GM13977 (cell line): ENCODE measurements around the gene RYR1.
"Not testable (repeated sequence)": the region's sequence is repeated elsewhere in the genome, so short reads cannot be mapped to it uniquely, and the experiment has no call there.

Source experiments
- DNase-seq: peaks from one replicate; pipeline ENCODE4 v3.0.0; 2012; ENCODE audit warnings: low spot score
- in situ Hi-C: fragments of 300-500 bp; cut with MboI; formaldehyde crosslinking; loops from one replicate; pipeline ENCODE4 v1.12.0; 2022; ENCODE audit warnings: low sequenced_read_pairs, low pct_unique_long_range_greater_than_20kb, mixed read lengths, inconsistent platforms; ENCODE audit not compliant: unreplicated experiment
- TF ChIP-seq, protein P1 (sequence below): IDR thresholded peaks from 2 replicates; pipeline ENCODE4 v1.5.1; 2012; ENCODE audit warnings: mild to moderate bottlenecking, control low read depth; ENCODE audit not compliant: insufficient read depth; ENCODE audit errors: extremely low read depth, missing control alignments

The RYR1 gene

DNA sequence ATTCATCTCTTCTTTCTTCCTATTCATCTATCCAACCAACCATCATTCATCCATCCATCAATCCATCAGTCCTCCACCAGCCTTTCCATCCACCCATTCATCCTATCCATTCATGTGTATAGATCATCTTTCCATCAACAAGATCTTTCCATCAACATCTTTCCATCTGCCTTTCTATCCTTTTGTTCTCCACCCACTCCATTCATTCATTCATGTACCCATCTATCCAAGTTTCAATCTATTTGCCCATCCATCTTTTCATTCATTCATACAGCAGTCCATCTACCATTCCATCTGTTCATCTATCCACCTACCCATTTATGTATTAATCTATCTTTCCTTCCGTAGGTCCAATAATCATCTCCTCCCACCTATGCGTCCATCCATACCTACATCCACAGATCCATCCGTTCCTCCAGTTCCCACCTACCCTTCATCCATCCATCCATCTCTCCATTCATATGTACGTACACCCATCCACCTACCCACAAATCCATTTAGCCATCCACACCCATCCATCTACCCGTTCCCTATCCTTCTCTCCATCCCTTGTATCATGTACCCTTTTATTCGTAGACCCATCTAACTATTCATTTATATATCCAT, 53.3 kb downstream of the RYR1 start:
- DNase-seq, result no peak
- in situ Hi-C loops, result no loop called here
- TF ChIP-seq, protein P1, sequence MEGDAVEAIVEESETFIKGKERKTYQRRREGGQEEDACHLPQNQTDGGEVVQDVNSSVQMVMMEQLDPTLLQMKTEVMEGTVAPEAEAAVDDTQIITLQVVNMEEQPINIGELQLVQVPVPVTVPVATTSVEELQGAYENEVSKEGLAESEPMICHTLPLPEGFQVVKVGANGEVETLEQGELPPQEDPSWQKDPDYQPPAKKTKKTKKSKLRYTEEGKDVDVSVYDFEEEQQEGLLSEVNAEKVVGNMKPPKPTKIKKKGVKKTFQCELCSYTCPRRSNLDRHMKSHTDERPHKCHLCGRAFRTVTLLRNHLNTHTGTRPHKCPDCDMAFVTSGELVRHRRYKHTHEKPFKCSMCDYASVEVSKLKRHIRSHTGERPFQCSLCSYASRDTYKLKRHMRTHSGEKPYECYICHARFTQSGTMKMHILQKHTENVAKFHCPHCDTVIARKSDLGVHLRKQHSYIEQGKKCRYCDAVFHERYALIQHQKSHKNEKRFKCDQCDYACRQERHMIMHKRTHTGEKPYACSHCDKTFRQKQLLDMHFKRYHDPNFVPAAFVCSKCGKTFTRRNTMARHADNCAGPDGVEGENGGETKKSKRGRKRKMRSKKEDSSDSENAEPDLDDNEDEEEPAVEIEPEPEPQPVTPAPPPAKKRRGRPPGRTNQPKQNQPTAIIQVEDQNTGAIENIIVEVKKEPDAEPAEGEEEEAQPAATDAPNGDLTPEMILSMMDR, result no peak

- TF ChIP-seq, protein P1, result no peak
- no peak for DNase-seq
- in situ Hi-C loops, result no loop called here
Measured at GRCh38 chr19:38488096-38488495, 54.6 kb downstream of the RYR1 start.

DNA sequence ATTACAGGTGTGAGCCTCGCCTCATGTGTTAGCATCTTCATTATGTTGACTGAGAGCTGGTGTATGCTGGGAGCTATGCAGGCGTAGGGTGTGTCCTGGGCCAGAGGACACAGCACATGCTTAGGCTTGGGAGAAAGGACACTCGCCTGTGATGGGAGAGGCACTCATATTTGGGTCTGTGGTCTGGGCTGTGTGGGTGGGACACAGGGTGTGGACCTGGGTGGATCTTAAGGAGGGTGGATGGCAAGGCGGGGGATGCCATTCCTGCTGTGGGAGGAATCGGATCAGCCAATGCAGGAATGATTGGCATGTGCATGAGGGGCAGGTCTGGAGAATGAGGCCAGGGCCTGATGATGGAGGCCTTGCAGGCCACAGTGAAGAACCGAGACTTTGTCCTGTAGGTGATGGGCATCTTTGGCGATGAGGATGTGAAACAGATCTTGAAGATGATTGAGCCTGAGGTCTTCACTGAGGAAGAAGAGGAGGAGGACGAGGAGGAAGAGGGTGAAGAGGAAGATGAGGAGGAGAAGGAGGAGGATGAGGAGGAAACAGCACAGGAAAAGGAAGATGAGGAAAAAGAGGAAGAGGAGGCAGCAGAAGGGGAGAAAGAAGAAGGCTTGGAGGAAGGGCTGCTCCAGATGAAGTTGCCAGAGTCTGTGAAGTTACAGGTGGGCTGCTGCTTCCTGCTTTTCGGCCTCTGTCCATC, 55.4 kb downstream of the RYR1 start:
- TF ChIP-seq, protein P1, result no peak
- in situ Hi-C loops, result no loop called here
- DNase-seq, result no peak

GRCh38 chr19:38490861-38491260, 57.4 kb downstream of the RYR1 start:
- DNase-seq, result no peak
- TF ChIP-seq, protein P1, result no peak
- in situ Hi-C loops, result no loop called here

DNA sequence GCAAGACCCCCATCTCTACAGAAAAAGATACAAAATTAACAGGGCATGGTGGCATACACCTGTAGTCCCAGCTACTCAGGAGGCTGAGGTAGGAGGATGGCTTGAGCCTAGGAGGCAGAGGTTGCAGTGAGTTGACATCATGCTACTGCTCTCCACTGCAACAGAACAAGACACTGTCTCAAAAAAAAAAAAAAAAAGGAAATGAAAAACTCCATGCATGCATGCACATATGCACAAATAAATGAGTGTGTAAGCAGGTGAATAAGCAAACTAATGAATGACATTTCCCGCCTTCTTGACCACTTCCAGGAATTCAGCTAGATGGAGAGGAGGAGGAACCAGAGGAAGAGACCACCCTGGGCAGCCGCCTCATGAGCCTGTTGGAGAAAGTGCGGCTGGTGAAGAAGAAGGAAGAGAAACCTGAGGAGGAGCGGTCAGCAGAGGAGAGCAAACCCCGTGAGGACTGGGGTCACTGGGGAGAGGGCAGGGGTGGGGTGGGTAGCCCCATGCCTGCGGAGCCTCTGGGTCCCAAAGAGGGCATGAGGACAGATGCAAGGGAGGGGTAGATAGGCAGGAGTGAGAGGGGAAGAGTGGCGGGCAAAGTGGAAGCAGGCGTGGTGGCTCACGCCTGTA, 58.8 kb downstream of the RYR1 start:
- in situ Hi-C loops, result no loop called here
- TF ChIP-seq, protein P1, result no peak
- no peak for DNase-seq

- no peak for DNase-seq
- in situ Hi-C loops, result no loop called here
- TF ChIP-seq, protein P1, result no peak
Measured at GRCh38 chr19:38494379-38494778, 60.9 kb downstream of the RYR1 start.

GRCh38 chr19:38495375-38495774, 61.9 kb downstream of the RYR1 start:
- DNase-seq, in situ Hi-C loops: not testable (repeated sequence)
